GM18505 (cell line): ENCODE measurements around the gene PSIP1.
"Not testable (repeated sequence)": the region's sequence is repeated elsewhere in the genome, so short reads cannot be mapped to it uniquely, and the experiment has no call there.

ENCODE experiments used
- ATAC-seq: cut with Tn5 transposase; IDR thresholded peaks from one replicate; pipeline ENCODE4 v1.9.1; 2021; ENCODE audit not compliant: unreplicated experiment
- POLR2A ChIP-seq: IDR thresholded peaks from 4 replicates; pipeline ENCODE4 v1.6.1; 2011; ENCODE audit warnings: borderline replicate concordance; ENCODE audit not compliant: insufficient read depth, insufficient read length; ENCODE audit errors: extremely low read depth

Gene PSIP1

DNA sequence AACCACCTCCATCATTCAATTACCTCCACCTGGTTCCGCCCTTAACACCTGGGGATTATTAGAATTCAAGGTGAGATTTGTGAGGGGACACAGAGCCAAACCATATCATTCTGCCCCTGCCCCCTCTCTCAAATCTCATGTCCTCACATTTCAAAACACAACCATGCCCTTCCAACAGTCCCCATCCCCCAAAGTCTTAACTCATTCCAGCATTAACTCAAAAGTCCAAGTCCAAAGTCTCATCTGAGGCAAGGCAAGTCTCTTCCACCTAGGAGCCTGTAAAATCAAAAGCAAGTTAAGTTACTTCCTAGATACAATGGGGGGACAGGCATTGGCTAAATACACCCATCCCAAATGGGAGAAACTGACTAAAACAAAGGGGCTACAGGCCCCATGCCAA, 18.8 kb downstream of the PSIP1 start:
- ATAC-seq = no peak
- TF ChIP-seq POLR2A = no peak

DNA sequence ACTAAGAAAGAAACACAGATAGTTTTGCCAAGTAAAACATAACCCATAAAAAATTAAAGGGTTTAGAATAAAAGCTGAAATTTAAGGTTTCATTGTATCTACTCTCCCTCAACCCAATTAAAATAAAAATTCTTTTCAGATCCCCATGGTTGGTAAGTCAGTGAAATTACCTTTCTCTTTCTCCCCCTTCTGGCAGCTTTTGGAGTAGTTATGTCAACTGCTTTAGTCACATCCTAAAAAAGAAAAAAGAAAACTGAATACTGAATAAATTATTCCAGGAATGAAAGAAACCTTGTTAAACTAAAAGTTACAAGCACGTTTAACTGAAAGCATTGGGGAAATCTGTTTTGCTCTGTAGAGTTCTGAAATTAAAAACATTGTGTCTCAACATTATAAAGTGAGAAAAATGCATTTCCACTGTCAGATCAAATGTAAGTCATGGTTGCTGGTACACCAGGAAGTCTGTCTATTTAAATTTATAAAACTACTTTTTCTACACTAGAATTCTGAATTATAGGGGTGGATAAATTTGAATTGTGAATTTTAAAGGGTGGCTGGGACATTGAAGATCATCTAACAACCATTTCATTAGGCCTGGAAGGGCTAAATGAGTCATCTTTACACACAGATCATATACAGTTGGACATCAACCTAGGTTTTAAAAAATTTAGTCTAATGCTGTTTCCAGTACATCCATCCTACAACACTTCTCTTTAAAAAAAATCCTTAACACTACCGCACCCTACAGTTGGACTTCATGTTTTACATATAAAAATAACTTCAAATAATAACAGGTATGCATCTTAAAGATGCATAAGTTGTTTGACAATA, 24.7 kb downstream of the PSIP1 start:
- no peak for TF ChIP-seq POLR2A
- no peak for ATAC-seq

DNA sequence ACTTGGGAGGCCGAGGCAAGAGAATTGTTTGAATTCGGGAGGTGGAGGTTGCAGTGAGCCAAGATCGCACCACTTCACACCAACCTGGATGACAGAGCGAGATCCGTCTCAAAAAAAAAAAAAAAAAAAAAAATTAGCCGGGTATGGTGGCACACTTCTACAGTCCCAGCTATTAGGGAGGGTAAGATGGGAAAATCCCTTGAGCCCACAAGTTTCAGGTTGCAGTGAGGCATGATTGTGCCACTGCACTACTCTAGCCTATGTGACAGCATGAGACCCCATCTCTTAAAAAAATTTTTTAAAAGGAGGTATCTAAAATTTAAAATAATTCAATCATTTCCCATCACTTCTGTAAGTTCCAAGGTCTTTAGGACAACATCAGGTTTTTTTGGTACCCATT, 26.0 kb downstream of the PSIP1 start:
- TF ChIP-seq POLR2A = no peak
- ATAC-seq = no peak

DNA sequence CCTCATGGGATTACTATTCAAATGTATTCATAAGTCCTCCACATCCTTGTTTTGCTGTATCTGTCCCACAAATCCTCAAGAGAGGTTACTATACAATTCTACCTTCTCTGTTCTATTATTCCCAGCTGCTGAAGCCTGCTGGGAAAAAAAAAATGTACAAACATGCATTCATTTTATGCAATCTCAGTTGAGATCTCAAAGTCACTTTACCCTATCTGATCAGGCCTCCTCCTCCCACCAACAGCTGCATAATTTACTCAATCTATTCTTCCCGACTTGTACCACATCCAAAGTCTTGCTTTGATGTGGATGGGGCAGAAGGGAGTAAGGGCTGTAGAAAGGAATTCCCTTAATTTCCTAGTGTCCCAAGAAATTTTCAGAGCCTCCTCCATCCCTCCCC, 28.6 kb downstream of the PSIP1 start:
- no peak for ATAC-seq

DNA sequence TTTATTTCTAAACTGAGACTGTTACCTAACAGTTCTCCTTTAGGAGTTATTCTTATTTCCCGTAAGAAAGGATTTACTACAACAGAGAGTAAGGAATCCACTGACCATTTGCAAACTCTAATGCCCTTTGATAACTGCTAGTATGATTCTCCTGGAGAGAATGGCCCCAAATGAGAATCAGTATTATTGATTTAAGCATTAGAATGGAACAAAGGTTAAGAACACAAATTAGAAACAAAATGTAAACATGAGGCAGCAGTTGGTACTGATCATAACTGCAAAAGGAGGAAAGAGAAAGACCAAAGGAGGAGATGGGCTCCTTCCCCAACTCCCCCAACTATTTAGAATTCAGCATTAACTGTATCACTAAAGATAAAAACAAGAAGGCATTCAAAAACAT, 30.7 kb downstream of the PSIP1 start:
- no peak for ATAC-seq
- no peak for TF ChIP-seq POLR2A

More for the DNA sequence above, 28.6 kb downstream of the PSIP1 start:
- no peak for TF ChIP-seq POLR2A

DNA sequence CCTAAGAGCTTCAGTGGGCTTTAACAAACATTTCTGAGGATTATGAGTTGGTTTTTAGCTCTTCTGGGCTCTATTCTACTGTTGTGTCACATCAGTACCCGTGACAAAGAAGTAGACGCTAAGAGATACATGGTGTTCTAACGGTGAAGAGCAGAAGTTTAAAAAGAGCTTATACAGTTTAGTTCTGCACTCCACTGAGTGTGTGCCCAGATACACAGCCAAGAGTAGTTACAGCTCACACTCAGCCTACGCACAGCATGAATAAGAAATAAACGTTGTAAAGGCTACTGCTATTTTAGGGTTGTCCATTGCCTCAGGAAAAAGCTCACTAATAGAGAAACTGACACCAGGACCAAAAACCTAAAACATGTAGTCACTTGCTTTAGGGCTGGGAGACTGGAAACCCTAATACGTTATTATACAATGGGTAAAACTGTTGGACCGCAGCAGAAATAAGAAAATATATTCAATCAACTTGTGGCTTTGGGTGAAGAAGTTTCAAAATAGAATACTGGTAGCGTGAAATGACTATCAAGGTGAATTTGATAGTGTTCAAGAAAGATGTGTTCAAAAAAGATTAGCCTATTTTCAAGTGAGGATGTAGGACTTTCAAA, 34.7 kb downstream of the PSIP1 start:
- no peak for ATAC-seq
- TF ChIP-seq POLR2A = no peak

DNA sequence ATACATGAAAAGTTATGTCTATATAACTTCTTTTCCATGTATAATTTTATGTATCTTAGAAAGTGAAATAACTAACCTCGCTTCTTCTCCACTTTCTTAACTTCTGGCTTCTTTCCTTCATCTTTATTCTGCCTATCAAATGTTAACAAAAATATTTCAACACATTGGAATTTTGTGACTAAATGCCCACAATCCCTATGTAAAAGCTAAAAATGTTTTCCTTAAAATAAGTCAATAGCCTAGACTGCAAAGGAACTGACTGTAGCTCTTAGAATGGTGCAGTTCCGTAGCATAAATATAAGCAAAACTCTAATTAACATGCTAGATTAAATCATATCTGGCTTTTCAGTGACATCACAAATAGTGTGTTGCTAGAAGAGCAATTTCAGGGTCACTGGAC, 40.9 kb downstream of the PSIP1 start:
- ATAC-seq = no peak
- TF ChIP-seq POLR2A = no peak

DNA sequence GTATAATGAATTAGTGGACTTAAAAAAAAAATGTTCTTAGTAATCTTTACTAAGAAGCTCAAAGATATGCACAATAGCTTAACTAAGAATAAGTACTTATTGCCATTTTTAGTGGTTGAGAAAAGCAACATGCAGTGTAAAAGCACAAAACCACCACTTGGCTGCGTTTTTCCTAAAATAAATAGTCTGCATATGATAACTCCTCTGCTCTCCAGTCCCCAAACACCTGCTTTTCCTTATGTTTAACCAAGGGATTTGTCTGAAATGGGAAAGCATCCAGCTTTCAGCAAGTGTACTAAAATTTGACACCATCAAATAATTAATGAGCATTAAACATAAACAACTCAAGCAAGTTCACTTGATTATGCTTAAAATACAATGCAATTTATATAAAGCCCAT, 41.4 kb downstream of the PSIP1 start:
- ATAC-seq = no peak
- TF ChIP-seq POLR2A = no peak

DNA sequence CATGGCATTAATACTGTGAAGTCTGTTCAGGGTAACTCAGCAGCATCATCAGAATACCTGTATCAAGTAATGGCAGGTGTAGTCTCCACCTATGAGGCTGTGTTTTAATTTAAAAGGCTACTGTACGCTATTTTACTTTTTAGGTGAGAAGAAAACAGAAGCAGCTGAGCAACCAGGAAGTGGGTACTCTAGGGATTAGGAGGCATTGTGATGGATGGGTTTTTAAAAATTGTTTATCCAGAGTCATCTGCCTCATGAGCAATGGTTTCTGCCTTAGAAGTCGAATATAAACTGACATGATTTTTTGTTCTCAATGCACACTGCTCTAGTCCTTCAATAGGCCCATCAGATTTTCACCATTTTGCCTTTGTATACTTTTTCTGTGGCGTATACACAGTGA, 42.6 kb downstream of the PSIP1 start:
- ATAC-seq = no peak

DNA sequence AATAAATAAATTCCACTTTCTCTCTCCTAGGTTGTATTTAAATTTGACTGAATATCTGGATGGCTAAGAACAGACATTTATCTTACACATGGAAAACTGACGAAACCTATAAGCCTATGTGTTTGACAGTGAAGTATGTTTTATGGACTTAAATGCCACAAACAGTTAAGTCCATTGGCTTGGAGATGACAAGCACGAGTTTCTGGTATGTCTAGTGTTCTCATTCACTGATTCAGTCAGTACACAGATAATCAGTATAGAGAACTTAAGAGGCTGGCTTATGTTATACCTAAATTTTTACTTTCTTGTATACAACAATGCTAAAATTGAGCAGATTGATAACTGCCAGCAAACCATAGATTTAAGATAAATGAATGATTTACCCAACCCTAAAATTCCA, 49.2 kb downstream of the PSIP1 start:
- TF ChIP-seq POLR2A = no peak
- no peak for ATAC-seq

More for the DNA sequence above, 42.6 kb downstream of the PSIP1 start:
- TF ChIP-seq POLR2A = no peak

DNA sequence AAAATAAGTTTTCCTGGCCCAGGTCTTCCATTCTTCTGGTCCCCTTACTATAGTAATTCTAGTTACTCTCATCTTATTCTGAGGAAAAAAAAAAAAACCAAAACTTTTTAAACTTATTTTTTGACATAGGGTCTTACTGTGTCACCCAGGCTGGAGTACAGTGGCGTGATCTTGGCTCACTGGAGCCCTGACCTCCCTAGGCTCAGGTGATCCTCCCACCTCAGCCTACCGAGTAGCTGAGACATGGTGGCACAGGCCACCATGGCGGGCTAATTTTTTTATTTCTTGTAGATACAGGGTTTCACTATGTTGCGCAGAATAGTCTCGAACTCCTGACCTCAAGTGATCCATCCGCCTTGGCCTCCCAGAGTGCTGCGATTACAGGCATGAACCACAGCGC, 49.7 kb downstream of the PSIP1 start:
- no peak for ATAC-seq
- TF ChIP-seq POLR2A = no peak

DNA sequence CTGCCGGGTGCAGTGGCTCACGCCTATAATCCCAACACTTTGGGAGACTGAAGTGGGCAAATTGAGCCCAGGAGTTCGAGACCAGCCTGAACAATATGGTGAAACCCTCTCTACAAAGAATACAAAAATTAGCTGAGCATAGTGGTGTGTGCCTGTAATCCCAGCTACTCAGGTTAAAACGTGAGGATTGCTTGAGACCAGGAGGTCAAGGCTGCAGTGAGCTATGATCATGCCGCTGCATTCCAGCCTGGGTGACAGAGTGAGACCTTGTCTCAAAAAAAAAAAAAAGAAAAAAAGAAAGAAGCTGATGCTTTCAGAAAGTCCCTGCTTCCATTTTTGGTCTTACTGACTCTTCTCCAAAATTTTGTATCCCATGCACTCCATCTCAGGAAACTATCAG, 56.8 kb downstream of the PSIP1 start:
- no peak for TF ChIP-seq POLR2A
- ATAC-seq = no peak

DNA sequence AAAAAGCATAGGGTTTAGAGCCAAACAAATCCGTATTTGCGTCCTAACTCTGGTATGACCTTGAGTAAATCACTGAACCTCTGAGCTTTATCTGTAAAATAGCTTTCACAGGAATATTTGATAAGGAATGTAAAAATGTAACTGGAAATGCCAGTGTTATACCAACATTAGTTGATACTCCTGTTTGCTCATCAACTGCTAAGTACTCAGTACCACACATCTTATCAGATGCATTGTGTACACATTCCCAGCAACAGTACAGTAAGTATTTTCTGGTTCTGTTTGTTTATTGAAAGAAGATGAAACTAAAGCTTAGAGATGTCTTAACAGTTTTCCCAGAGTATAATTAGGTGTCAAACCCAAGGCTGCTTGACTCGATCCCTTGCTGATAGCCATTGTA, 66.6 kb downstream of the PSIP1 start:
- no peak for ATAC-seq
- no peak for TF ChIP-seq POLR2A

DNA sequence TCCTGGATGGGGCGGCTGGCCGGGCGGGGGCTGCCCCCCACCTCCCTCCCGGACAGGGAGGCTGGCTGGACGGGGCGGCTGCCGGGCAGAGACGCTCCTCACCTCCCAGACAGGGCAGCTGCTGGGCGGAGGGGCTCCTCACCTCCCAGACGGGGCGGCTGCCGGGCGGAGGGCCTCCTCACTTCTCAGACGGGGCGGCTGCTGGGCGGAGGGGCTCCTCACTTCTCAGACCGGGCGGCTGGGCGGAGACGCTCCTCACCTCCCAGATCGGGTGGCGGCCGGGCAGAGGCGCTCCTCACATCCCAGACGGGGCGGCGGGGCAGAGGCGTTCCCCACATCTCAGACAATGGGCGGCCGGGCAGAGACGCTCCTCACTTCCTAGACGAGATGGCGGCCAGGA, 68.5 kb downstream of the PSIP1 start:
- ATAC-seq = not testable (repeated sequence)

DNA sequence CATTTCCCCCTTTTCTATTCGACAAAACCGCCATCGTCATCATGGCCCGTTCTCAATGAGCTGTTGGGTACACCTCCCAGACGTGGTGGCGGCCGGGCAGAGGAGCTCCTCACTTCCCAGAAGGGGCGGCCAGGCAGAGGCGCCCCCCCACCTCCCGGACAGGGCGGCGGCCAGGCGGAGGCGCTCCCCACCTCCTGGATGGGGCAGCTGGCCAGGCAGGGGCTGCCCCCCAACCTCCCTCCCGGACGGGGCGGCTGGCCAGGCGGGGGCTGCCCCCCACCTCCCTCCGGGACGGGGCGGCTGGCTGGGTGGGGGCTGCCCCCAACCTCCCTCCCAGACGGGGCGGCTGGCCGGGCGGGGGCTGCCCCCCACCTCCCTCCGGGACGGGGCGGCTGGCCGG, 68.9 kb downstream of the PSIP1 start:
- not testable (repeated sequence) for ATAC-seq
